CD4-positive, alpha-beta T cell treated with Interleukin-15 for 4 hours (primary cell): Measurements from ENCODE around the gene ETV5.
"Not testable (repeated sequence)": the region's sequence is repeated elsewhere in the genome, so short reads cannot be mapped to it uniquely, and the experiment has no call there.

Experiments used
- DNase-seq: peaks from one replicate; pipeline ENCODE4 v3.0.0-alpha.2; 2020; ENCODE audit warnings: low spot score

The ETV5 gene

GRCh38 chr3:186021673-186022362, 87.1 kb downstream of the ETV5 start:
- DNase-seq = no peak

DNA sequence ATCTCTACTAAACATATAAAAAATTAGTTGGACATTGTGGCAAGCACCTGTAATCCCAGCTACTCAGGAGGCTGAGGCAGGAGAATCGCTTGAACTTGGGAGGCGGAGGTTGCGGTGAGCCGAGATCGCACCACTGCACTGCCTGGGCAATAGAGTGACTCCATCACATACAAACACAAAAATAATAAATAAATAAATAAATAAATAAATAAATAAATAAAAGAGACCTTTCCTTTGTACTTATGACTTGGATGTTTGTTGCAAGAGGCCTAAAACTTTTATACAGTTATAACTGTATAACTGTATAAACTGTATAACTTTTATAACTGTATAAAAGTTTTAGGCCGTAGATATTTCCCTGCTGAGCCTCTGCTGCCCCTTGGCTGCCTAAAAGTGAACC, 87.6 kb downstream of the ETV5 start:
- not testable (repeated sequence) for DNase-seq

- not testable (repeated sequence) for DNase-seq
Measured at GRCh38 chr3:186019288-186019687, 89.6 kb downstream of the ETV5 start.

DNA sequence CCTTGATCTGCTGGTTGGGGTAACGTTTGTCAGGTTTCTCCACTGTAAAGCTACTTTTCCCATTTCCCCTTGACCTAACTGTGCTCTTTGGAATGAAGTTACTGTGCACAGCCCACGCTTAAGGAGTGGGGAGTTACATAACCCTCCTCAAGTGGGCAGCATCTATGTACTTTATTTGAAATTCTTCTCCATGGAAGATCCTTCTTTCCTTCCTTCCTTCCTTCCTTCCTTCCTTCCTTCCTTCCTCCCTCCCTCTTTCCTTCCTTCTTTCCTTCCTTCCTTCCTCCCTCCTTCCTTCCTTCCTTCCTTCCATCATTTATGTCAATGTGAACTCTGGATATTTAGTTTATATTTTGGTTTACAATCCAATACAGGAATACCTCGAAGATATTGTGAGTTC, 94.0 kb downstream of the ETV5 start:
- no peak for DNase-seq

- DNase-seq = no peak
Measured at GRCh38 chr3:186013312-186013711, 95.6 kb downstream of the ETV5 start.

- DNase-seq = no peak
Measured at GRCh38 chr3:186012137-186012536, 96.8 kb downstream of the ETV5 start.

- no peak for DNase-seq
Measured at GRCh38 chr3:186004671-186005070, 104.2 kb downstream of the ETV5 start.

- DNase-seq = no peak
Measured at GRCh38 chr3:186004209-186004608, 104.7 kb downstream of the ETV5 start.

GRCh38 chr3:186003610-186004009, 105.3 kb downstream of the ETV5 start:
- no peak for DNase-seq

DNA sequence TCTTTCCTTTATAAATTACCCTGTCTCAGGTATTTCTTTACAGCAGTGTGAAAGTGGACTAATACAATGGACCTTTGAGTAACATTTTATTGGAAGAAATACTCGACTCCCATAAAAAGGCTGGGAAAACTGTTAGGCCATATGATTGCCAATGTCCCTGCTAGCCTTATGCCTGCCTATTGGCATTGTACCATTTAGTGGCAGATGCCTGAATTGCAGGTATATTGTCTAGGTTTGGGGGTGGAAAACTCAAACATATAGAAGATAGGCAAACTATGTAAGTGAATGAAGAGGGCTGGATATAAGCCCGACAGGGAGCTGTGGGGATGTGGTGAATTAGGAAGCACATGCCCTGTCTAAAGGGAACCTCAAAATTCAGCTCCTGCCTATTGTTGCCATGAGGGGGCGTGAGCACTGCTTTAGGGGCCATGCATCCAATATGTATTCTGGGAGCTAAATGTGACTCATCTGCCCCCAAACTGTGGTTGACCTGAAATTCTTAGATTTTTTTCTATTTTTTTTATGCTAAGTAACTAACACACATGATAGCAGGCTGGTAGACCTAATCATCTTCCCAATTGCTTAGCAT, 105.9 kb downstream of the ETV5 start:
- no peak for DNase-seq

- no peak for DNase-seq
Measured at GRCh38 chr3:186001842-186002241, 107.0 kb downstream of the ETV5 start.

- no peak for DNase-seq
Measured at GRCh38 chr3:185999221-185999620, 109.7 kb downstream of the ETV5 start.

DNA sequence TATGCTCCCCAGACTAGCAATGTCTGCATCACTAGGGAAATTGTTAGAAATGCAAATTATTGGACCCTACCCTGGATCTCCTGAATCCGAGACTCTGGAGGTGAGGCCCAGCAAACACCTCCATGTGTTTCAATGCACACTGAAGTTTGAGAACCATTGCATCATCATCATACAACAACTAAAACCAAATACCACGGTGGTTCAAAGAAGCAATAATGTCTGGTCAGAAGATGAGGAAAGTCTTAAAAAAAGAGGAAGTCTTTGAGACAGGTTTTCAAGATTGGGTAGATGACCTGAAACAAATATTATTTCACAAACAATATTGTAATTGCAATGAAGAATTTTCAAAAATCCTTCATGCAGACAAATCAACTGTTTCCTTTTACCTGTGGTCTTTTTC, 110.8 kb downstream of the ETV5 start:
- no peak for DNase-seq

DNA sequence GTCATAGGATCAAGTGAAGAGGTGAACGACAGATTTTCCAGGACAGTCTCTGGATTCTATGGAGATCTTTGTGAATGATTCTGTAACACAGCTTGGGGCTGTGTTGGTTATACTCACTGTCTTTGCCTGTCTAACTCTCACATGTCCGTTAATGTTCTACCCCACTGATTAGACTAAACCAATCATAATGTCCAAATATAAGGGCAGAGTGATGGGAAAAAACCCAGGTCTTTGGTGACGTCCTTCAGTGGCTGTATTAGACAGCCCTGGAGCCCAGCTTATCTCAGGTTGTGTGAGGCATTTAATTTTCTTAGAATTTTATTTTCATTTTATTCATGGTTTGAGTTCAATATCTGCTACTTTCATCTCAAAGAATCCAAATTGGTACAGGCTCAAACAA, 111.8 kb downstream of the ETV5 start:
- no peak for DNase-seq
